Panc1 (cell line): ENCODE data around the gene PLXNA2.

Experiments
- TF ChIP-seq, protein P1 (sequence below): fragments of 450-650 bp; IDR thresholded peaks from 2 replicates; pipeline ENCODE4 v1.5.1; 2017; ENCODE audit warnings: mild to moderate bottlenecking
- TF ChIP-seq, protein P2 (sequence below), 2 experiments: IDR thresholded peaks; 2 replicates each; pipeline ENCODE4 v1.6.1; 2011 to 2012; ENCODE audit warnings: low read depth in 2 of 2, control low read depth in 1 of 2, low read length in 1 of 2, mild to moderate bottlenecking in 1 of 2, moderate library complexity in 1 of 2; ENCODE audit not compliant: insufficient read depth in 1 of 2

DNA sequence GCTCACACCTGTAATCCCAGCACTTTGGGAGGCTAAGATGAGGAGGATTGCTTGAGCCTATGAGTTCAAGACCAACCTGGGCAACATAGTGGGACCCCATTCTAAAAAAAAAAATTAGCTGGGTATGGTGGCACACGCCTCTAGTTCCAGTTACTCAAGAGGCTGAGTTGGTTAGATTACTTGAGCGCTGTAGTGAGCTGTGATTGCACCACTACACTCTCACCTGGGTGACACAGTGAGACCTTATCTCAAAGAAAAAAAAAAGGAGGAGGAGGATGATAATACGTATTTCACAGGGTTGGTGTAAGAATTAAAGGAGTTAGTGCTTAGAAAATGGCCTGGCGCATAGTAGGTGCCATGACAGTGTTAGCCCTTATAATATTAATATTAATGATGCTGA is 144.1 kb downstream of the PLXNA2 start:
- TF ChIP-seq, protein P1, sequence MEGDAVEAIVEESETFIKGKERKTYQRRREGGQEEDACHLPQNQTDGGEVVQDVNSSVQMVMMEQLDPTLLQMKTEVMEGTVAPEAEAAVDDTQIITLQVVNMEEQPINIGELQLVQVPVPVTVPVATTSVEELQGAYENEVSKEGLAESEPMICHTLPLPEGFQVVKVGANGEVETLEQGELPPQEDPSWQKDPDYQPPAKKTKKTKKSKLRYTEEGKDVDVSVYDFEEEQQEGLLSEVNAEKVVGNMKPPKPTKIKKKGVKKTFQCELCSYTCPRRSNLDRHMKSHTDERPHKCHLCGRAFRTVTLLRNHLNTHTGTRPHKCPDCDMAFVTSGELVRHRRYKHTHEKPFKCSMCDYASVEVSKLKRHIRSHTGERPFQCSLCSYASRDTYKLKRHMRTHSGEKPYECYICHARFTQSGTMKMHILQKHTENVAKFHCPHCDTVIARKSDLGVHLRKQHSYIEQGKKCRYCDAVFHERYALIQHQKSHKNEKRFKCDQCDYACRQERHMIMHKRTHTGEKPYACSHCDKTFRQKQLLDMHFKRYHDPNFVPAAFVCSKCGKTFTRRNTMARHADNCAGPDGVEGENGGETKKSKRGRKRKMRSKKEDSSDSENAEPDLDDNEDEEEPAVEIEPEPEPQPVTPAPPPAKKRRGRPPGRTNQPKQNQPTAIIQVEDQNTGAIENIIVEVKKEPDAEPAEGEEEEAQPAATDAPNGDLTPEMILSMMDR, result no peak
- TF ChIP-seq, protein P2, sequence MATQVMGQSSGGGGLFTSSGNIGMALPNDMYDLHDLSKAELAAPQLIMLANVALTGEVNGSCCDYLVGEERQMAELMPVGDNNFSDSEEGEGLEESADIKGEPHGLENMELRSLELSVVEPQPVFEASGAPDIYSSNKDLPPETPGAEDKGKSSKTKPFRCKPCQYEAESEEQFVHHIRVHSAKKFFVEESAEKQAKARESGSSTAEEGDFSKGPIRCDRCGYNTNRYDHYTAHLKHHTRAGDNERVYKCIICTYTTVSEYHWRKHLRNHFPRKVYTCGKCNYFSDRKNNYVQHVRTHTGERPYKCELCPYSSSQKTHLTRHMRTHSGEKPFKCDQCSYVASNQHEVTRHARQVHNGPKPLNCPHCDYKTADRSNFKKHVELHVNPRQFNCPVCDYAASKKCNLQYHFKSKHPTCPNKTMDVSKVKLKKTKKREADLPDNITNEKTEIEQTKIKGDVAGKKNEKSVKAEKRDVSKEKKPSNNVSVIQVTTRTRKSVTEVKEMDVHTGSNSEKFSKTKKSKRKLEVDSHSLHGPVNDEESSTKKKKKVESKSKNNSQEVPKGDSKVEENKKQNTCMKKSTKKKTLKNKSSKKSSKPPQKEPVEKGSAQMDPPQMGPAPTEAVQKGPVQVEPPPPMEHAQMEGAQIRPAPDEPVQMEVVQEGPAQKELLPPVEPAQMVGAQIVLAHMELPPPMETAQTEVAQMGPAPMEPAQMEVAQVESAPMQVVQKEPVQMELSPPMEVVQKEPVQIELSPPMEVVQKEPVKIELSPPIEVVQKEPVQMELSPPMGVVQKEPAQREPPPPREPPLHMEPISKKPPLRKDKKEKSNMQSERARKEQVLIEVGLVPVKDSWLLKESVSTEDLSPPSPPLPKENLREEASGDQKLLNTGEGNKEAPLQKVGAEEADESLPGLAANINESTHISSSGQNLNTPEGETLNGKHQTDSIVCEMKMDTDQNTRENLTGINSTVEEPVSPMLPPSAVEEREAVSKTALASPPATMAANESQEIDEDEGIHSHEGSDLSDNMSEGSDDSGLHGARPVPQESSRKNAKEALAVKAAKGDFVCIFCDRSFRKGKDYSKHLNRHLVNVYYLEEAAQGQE (IDR thresholded peaks at IDR 0.05; ENCODE audit: insufficient read depth in 1 of 2, low read depth in 2 of 2, low read length in 1 of 2), result no peak
